ENCODE results near the gene MTMR4.

MTMR4 gene

DNA sequence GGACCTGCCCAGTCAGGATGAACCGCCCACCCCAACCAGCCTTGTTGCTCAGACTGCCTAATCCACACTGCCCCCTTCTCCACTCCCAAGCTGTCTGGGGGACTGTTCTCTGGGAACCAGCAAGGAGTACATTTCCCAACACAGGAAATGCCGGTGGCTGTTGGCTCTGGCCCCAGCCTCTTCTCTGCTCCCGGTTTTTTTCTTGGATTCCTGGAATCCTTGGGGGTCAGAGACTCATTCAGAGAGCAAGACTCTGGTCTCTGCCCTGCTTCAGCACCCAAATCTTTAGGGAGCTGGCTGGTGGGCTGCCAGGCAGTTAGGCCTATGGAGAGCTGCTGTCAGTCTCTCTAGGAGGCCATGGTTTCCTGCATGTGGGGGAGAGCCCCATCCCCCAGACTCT lies 10.8 kb upstream of the MTMR4 start:
- no peaks in the 10 kb centered on the region for H3K36me3 ChIP-seq (ENCODE audit: control insufficient read depth, insufficient read depth, low read length)
- H3K27ac ChIP-seq (ENCODE audit: low read depth, low read length) = no peak overlapping the region
- no peak overlapping the region for H3K9ac ChIP-seq (ENCODE audit: low read length)
- no peaks in the 10 kb centered on the region for H3K9me3 ChIP-seq (ENCODE audit: control insufficient read depth, insufficient read depth, low read depth, low read length)
- no peaks in the 10 kb centered on the region for H3K27me3 ChIP-seq (ENCODE audit: control insufficient read depth, insufficient read depth, low read length)
- H3K4me1 ChIP-seq (ENCODE audit: control insufficient read depth, insufficient read depth, low read length) = peaks cover 38% of the 10 kb centered on the region
- no peak overlapping the region for H3K4me3 ChIP-seq (ENCODE audit: low read depth, low read length)

DNA sequence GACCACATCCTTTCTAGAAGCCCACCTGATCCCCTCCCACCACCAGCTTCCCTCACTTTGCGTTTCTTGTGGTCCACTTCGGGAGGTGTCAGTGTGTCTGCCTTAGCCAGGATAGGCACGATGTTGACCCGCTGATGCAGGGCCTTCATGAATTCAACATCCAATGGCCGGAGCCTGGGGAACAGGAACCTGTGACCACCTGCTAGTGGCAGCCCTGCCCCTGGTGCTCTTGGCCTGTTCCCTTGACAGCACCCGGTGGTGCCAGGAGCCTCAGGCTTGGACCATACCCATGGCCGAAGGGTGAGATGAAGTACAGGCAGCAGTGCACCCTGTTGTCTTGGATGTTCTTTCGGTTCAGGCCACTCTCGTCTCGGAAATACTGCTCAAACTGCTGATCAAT lies 7.2 kb upstream of the MTMR4 start:
- Histone ChIP-seq H3K9ac (ENCODE audit: low read length) (no peak overlapping the region), H3K4me1 (ENCODE audit: control insufficient read depth, insufficient read depth, low read length) (peaks cover 19% of the 10 kb centered on the region)

GRCh38 chr17:58520843-58521430 lies 6.5 kb upstream of the MTMR4 start:
- H3K4me3 ChIP-seq (ENCODE audit: low read depth, low read length) = no peak overlapping the region
- no peaks in the 10 kb centered on the region for H3K27me3 ChIP-seq (ENCODE audit: control insufficient read depth, insufficient read depth, low read length)
- no peaks in the 10 kb centered on the region for H3K9me3 ChIP-seq (ENCODE audit: control insufficient read depth, insufficient read depth, low read depth, low read length)
- H3K36me3 ChIP-seq (ENCODE audit: control insufficient read depth, insufficient read depth, low read length) = no peaks in the 10 kb centered on the region
- no peak overlapping the region for H3K27ac ChIP-seq (ENCODE audit: low read depth, low read length)
- H3K9ac ChIP-seq (ENCODE audit: low read length) = no peak overlapping the region
- H3K4me1 ChIP-seq (ENCODE audit: control insufficient read depth, insufficient read depth, low read length) = peaks cover 19% of the 10 kb centered on the region

More for the DNA sequence above, 7.2 kb upstream of the MTMR4 start:
- H3K4me3 ChIP-seq (ENCODE audit: low read depth, low read length) = no peak overlapping the region
- no peaks in the 10 kb centered on the region for H3K9me3 ChIP-seq (ENCODE audit: control insufficient read depth, insufficient read depth, low read depth, low read length)
- H3K27ac ChIP-seq (ENCODE audit: low read depth, low read length) = no peak overlapping the region
- H3K36me3 ChIP-seq (ENCODE audit: control insufficient read depth, insufficient read depth, low read length) = no peaks in the 10 kb centered on the region
- no peaks in the 10 kb centered on the region for H3K27me3 ChIP-seq (ENCODE audit: control insufficient read depth, insufficient read depth, low read length)

DNA sequence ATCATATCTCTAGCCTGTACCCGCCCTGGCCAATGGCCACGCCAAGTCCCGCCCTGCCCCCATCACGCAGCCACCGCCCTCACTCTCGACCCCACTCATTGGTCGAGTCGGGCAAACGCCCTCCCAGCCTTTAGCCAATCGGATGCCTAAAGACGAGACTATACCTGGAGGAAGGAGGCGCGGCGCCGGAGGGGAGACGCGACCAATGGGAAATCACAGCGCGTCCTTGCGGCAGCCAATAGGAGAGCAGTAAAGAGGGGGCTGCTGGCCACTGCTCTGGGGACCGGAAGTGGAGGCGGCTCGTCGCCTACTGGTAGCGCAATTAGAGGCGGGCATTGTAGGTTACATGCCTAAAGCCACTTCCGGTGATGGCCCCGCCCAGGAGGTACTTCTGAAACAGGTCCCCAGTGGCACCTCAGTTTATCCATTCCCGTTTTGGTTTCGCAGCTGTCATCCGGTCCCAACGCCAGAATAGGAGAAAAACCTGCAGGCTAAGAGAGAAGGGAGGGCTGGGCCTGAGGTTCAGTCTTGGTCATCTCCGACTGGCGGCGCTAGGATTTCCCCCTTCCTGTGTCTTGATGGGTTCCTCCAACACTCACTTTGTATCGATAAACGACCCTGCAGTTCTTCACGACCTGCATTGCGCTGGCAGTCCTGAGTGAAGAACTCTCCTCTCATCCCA lies 3.6 kb upstream of the MTMR4 start:
- peak overlapping the region; percentile 72 for H3K9ac ChIP-seq (ENCODE audit: low read length)
- peak overlapping the region; percentile 87 for H3K4me3 ChIP-seq (ENCODE audit: low read depth, low read length)
- no peaks in the 10 kb centered on the region for H3K9me3 ChIP-seq (ENCODE audit: control insufficient read depth, insufficient read depth, low read depth, low read length)
- H3K27me3 ChIP-seq (ENCODE audit: control insufficient read depth, insufficient read depth, low read length) = no peaks in the 10 kb centered on the region
- peaks cover 13% of the 10 kb centered on the region; the same call in 1 of the 2 replicates for H3K4me1 ChIP-seq (ENCODE audit: control insufficient read depth, insufficient read depth, low read length)
- peak overlapping the region; percentile 8; the same call in 1 of the 2 replicates for H3K27ac ChIP-seq (ENCODE audit: low read depth, low read length)
- H3K36me3 ChIP-seq (ENCODE audit: control insufficient read depth, insufficient read depth, low read length) = no peaks in the 10 kb centered on the region

DNA sequence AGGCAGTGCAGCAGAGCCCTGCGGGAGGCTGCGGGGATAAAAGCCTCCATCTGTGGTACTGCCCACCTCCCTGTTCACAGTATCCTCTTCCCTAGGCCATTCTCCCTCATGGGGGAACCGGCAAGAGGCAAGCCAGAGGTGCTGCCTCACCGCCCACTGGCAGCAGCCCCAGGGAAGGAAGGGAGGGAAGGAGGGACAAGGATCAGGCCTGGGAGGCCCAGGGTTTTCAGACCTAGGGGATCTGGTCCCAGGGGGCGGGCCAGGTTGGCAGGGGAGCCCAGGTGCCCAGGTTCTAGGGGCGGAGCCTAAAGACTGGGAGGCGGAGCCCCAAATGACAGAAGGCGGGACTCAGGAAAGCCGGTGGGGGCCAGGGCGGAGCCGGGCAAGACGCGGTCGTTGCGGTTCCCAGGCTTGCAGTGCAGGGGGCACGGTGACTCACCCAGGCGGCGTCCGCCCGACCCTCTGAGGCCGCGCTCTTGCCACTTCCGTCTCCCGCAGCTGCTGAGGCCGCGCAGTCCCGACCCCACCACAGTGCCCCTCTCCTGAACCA lies 3.0 kb upstream of the MTMR4 start:
- H3K4me1 ChIP-seq (ENCODE audit: control insufficient read depth, insufficient read depth, low read length) = peaks cover 13% of the 10 kb centered on the region; the same call in 1 of the 2 replicates
- no peaks in the 10 kb centered on the region for H3K9me3 ChIP-seq (ENCODE audit: control insufficient read depth, insufficient read depth, low read depth, low read length)
- H3K27ac ChIP-seq (ENCODE audit: low read depth, low read length) = peak overlapping the region; percentile 52; the same call in 1 of the 2 replicates
- peak overlapping the region; percentile 80 for H3K4me3 ChIP-seq (ENCODE audit: low read depth, low read length)
- peaks cover 2% of the 10 kb centered on the region for H3K36me3 ChIP-seq (ENCODE audit: control insufficient read depth, insufficient read depth, low read length)
- H3K9ac ChIP-seq (ENCODE audit: low read length) = peak overlapping the region; percentile 63
- H3K27me3 ChIP-seq (ENCODE audit: control insufficient read depth, insufficient read depth, low read length) = no peaks in the 10 kb centered on the region

GRCh38 chr17:58516644-58517377 lies 2.4 kb upstream of the MTMR4 start:
- no peaks in the 10 kb centered on the region for H3K9me3 ChIP-seq (ENCODE audit: control insufficient read depth, insufficient read depth, low read depth, low read length)
- peak overlapping the region; percentile 63 for H3K9ac ChIP-seq (ENCODE audit: low read length)
- peaks cover 13% of the 10 kb centered on the region; the same call in 1 of the 2 replicates for H3K4me1 ChIP-seq (ENCODE audit: control insufficient read depth, insufficient read depth, low read length)
- no peaks in the 10 kb centered on the region for H3K27me3 ChIP-seq (ENCODE audit: control insufficient read depth, insufficient read depth, low read length)
- peaks cover 8% of the 10 kb centered on the region for H3K36me3 ChIP-seq (ENCODE audit: control insufficient read depth, insufficient read depth, low read length)
- peak overlapping the region; percentile 80 for H3K4me3 ChIP-seq (ENCODE audit: low read depth, low read length)
- peak overlapping the region; percentile 52; the same call in 1 of the 2 replicates for H3K27ac ChIP-seq (ENCODE audit: low read depth, low read length)

DNA sequence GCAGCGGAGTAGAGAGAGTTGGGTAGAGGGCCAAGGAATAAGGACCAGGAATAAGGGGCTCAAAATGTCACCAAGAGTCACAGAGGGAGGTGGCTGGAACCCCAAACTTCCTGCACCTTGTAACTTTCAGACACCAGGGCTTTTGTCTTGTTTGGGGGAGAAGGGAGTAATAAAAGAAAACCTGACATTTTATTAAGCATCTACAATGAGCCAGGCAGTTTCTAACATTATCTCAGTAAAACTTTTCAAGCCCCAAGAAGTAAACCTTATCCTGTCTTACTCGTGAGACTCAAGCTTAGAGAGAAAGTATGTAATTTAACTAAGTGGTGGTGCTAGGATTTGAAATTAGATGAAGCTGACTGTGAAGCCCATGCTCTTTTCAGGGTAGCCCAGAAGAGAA lies 848 bp upstream of the MTMR4 start:
- no peaks in the 10 kb centered on the region for H3K27me3 ChIP-seq (ENCODE audit: control insufficient read depth, insufficient read depth, low read length)
- no peak overlapping the region for H3K9ac ChIP-seq (ENCODE audit: low read length)
- no peaks in the 10 kb centered on the region for H3K9me3 ChIP-seq (ENCODE audit: control insufficient read depth, insufficient read depth, low read depth, low read length)
- H3K4me1 ChIP-seq (ENCODE audit: control insufficient read depth, insufficient read depth, low read length) = peaks cover 13% of the 10 kb centered on the region; the same call in 1 of the 2 replicates
- no peak overlapping the region for H3K27ac ChIP-seq (ENCODE audit: low read depth, low read length)
- peaks cover 23% of the 10 kb centered on the region for H3K36me3 ChIP-seq (ENCODE audit: control insufficient read depth, insufficient read depth, low read length)
- peak overlapping the region; percentile 73 for H3K4me3 ChIP-seq (ENCODE audit: low read depth, low read length)

DNA sequence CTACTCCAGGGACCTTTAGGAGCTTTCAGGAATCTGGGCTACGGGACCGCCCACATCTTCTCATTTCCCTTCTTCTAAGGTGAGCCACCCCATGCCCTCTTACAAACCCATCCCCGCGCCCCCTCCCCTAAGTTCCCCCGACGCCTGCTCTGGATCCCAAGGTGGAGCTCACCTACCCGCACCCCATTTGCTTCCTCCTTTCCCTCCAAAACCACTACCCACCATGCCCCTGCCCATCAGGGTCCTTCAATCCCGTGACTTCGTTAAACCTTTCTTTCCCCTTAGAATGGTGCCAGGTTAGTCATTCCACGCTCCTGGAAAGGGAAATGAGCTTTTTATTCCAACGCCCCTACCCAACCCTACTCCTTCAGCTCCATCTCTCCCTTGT lies 326 bp upstream of the MTMR4 start:
- Histone ChIP-seq H3K27me3 (ENCODE audit: control insufficient read depth, insufficient read depth, low read length) (no peaks in the 10 kb centered on the region), H3K36me3 (ENCODE audit: control insufficient read depth, insufficient read depth, low read length) (peaks cover 29% of the 10 kb centered on the region), H3K9ac (ENCODE audit: low read length) (no peak overlapping the region), H3K4me1 (ENCODE audit: control insufficient read depth, insufficient read depth, low read length) (peaks cover 13% of the 10 kb centered on the region; the same call in 1 of the 2 replicates), H3K27ac (ENCODE audit: low read depth, low read length) (no peak overlapping the region), H3K4me3 (ENCODE audit: low read depth, low read length) (peak overlapping the region; percentile 73), H3K9me3 (ENCODE audit: control insufficient read depth, insufficient read depth, low read depth, low read length) (no peaks in the 10 kb centered on the region)

DNA sequence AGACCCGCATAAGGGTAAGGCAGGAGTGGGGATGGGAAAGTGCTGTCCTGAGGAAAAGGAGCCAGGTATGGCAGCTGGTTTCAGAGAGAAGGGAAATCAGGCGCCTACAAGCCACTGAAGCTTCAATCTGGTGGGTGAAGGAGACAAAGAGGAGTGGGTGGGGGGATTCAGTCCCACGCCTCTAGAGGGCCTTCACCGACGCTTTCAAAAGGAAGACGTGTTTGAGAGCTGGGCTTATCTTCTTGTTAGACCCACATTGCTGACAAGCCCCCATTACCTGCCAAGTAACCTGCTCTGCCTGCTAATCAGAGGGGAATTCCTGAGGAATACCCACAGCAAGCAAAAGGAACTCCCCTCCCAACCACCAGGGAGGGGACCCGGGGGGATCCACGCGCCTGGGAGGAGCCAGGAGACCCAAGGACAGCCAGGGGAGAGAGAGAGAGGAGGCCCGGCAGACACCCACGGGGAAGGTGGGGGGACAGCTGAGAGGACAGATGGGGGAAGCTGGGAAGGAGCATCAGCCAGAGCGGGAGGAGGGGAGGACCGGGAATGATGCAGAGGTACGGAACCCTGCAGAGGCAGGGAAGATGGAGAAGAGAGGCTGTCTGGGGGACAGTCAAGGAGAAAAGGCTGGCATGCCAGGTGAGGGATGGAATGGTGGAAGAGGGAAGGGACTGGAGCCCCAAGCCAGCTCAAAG lies 1.0 kb downstream of the MTMR4 start:
- H3K4me1 ChIP-seq (ENCODE audit: control insufficient read depth, insufficient read depth, low read length) = peaks cover 10% of the 10 kb centered on the region; the same call in 1 of the 2 replicates
- H3K9ac ChIP-seq (ENCODE audit: low read length) = peak overlapping the region; percentile 63
- H3K27ac ChIP-seq (ENCODE audit: low read depth, low read length) = no peak overlapping the region
- no peaks in the 10 kb centered on the region for H3K27me3 ChIP-seq (ENCODE audit: control insufficient read depth, insufficient read depth, low read length)
- H3K4me3 ChIP-seq (ENCODE audit: low read depth, low read length) = peak overlapping the region; percentile 73
- peaks cover 41% of the 10 kb centered on the region for H3K36me3 ChIP-seq (ENCODE audit: control insufficient read depth, insufficient read depth, low read length)
- no peaks in the 10 kb centered on the region for H3K9me3 ChIP-seq (ENCODE audit: control insufficient read depth, insufficient read depth, low read depth, low read length)

DNA sequence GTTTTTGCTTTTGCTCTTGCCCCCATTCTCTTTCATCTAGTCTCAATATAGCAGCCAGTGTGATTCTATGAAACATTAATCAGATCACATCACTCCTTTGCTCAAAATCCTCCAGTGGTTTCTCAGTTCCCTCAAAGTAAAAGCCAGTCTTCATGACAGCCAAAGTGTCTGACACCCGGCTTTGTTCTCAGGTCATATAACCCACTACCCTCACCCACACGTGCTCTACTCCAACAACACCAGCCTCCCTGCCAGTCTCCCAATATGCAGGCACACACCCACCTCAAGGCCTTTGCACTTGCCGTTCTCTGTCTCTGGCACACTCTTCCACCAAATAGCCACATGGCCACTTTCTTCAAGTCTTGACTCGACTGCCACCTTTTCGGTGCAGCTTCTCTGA lies 4.4 kb downstream of the MTMR4 start:
- Histone ChIP-seq H3K4me3 (ENCODE audit: low read depth, low read length) (no peak overlapping the region), H3K27ac (ENCODE audit: low read depth, low read length) (no peak overlapping the region), H3K27me3 (ENCODE audit: control insufficient read depth, insufficient read depth, low read length) (no peaks in the 10 kb centered on the region), H3K9me3 (ENCODE audit: control insufficient read depth, insufficient read depth, low read depth, low read length) (no peaks in the 10 kb centered on the region), H3K4me1 (ENCODE audit: control insufficient read depth, insufficient read depth, low read length) (peaks cover 4% of the 10 kb centered on the region; the same call in 1 of the 2 replicates), H3K36me3 (ENCODE audit: control insufficient read depth, insufficient read depth, low read length) (peaks cover 72% of the 10 kb centered on the region), H3K9ac (ENCODE audit: low read length) (no peak overlapping the region)

Data from HUES6 (cell line).